Peyer's patch (tissue), 4 donors: ENCODE measurements around the gene DPCD.

ENCODE experiments used
- POLR2A ChIP-seq, 2 donors: fragments of 450-650 bp; IDR thresholded peaks; one replicate each; pipeline ENCODE4 v1.5.1; 2017; ENCODE audit warnings: antibody characterized with exemption in 2 of 2, mild to moderate bottlenecking in 2 of 2, moderate library complexity in 2 of 2
- TF ChIP-seq, protein P1 (sequence below), 6 experiments: fragments of 450-650 bp in 4 of 6; fragments of 200-600 bp in 2 of 6; sonication (generic) in 1 of 6; IDR thresholded peaks; one replicate each; pipeline ENCODE4 v1.5.1; 2017 to 2019; ENCODE audit warnings: antibody characterized with exemption in 6 of 6, mild to moderate bottlenecking in 3 of 6, moderate library complexity in 1 of 6

DNA sequence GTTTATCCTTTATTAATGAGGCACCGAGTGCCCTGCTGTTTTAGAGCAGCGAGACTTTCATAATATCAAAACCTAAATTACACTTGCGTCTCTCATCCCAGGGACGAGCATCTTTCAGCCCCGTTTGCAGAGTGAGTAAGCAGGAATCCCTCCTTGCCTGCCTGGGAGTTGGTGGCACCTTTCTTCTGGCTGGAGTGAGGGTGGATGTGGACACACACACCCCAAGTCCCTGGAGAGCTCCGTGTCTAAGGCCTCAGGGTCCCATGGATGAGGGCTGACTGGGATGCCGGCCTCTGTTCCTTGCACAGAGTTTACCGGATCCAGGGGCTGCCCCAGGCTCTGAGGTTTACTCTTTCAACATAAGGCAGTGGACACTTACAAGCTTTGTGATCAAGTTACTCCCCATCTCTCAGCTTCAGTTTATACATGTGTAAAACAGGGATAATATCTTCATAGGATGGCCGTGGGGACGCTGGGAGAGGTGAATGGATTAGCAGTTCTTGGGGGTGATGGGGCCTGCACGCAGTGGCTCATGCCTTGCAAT, 24.6 kb upstream of the DPCD start:
- TF ChIP-seq, protein P1, sequence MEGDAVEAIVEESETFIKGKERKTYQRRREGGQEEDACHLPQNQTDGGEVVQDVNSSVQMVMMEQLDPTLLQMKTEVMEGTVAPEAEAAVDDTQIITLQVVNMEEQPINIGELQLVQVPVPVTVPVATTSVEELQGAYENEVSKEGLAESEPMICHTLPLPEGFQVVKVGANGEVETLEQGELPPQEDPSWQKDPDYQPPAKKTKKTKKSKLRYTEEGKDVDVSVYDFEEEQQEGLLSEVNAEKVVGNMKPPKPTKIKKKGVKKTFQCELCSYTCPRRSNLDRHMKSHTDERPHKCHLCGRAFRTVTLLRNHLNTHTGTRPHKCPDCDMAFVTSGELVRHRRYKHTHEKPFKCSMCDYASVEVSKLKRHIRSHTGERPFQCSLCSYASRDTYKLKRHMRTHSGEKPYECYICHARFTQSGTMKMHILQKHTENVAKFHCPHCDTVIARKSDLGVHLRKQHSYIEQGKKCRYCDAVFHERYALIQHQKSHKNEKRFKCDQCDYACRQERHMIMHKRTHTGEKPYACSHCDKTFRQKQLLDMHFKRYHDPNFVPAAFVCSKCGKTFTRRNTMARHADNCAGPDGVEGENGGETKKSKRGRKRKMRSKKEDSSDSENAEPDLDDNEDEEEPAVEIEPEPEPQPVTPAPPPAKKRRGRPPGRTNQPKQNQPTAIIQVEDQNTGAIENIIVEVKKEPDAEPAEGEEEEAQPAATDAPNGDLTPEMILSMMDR (IDR thresholded peaks at IDR 0.05), result no peak
- no peak for TF ChIP-seq POLR2A (IDR thresholded peaks at IDR 0.05)
